HG03442 (cell line): Measurements from ENCODE around the gene KATNB1.

Source experiments
- ATAC-seq: cut with Tn5 transposase; IDR thresholded peaks from one replicate; pipeline ENCODE4 v1.9.1; 2021; ENCODE audit warnings: mild to moderate bottlenecking, moderate library complexity; ENCODE audit not compliant: unreplicated experiment

Gene KATNB1, protein sequence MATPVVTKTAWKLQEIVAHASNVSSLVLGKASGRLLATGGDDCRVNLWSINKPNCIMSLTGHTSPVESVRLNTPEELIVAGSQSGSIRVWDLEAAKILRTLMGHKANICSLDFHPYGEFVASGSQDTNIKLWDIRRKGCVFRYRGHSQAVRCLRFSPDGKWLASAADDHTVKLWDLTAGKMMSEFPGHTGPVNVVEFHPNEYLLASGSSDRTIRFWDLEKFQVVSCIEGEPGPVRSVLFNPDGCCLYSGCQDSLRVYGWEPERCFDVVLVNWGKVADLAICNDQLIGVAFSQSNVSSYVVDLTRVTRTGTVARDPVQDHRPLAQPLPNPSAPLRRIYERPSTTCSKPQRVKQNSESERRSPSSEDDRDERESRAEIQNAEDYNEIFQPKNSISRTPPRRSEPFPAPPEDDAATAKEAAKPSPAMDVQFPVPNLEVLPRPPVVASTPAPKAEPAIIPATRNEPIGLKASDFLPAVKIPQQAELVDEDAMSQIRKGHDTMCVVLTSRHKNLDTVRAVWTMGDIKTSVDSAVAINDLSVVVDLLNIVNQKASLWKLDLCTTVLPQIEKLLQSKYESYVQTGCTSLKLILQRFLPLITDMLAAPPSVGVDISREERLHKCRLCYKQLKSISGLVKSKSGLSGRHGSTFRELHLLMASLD

DNA sequence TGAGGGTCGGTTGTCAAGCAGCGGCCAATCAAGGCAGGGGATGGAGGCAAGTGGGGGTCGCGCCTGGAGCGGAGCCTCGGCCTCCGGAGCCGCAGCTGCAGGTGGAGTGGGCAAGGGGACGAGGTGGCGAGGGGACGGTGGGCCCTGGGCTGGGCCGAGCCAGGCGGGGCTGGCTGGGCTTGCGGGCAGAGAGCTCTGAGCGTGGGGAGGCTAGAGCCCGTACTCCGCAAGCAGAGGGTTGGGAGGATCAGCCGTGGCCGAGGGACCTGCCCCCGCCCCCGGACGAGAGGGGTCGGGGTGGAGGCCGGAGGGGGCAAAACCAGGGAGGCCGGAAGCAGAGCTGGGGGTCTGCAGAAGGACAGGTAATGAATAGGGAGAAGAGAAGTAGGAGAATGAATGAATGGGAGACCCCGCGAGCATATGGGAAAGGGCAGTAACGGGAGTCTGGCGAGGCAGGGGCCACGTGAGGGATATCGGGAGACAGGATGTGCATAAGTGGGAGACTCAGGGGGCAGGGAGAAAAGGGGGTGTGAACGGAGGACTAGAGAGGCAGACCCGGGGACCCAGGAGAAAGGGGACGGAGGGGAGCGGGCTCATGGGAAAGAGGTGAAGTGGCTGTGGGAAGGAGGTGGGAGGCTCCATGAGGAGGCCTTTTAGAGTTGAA lies at the start of gene KATNB1:
KATNB1 (plus strand) TSS at position 16 of the 664 bp plus-strand sequence. CDS start 1,474 bp downstream, outside the sequence.
- peak; percentile 22 for ATAC-seq

- ATAC-seq, result no peak
These were observed 49.0 kb upstream of the KATNB1 start for GRCh38 chr16:57686577-57686976.

GRCh38 chr16:57687363-57687929 lies 48.1 kb upstream of the KATNB1 start:
- ATAC-seq, result no peak

DNA sequence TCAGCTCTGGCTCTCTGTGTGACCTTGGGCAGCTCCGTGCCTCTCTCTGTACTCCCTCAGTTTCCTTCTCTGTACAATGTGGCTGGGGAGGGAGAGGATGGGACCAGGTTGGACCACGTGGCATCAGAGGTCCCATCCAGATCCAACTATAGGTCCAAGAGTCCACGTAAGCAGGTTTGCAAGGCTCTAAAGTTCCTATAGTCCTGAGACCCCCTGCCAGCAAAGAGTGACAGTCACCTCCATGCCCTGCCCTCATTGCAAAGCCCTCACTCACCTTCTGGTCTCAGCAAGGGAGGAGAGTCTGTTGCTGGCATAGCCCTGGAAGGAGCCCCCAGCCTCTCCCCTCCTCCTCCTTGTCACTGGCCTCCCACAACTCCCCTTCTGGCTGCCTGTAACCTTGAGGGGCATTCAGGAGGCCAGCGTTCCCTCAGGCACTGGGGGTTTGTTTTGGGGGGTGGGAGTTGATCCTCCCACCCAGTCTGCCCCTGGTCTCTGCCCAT lies 47.0 kb upstream of the KATNB1 start:
- no peak for ATAC-seq

- ATAC-seq, result no peak
These were observed 46.4 kb upstream of the KATNB1 start for GRCh38 chr16:57688987-57689761.

DNA sequence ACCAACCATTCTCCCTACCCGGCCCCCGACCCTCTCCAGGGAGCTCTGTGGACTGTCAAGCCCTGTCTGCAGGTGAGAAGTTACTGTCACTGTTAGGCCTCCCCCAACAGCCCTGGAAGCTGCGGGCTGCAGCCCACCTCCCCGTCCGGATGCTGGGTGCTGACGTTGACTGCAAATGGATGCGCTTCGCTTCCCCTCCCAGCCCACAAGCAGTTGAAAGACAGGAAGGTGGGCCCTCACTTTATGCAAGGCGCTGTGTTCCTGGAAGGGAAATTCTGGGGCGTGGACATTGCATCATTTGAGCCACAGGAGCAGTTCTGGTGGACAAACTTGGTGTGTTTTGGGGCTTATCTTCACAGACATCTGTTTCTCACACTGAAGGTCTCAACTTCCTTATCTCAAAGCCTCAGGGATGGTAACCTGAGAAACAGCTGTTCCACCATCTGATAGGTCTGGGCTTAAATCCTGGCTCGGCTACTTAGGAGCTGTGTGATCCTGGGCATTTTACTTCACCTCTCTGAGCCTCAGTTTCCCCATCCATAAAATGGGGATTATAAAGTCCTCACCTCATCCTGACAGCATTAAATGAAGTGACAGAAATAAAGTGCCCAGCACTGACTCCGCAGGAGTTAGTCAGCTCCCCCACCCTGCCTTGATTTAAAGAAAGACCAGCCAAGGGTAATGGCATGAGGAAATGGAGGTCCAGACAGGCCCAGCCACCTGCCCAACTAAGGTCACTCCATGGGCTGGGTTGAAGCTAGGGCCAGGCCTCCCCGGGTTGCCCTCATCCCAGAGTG lies 45.6 kb upstream of the KATNB1 start:
- peak; percentile 70 for ATAC-seq

DNA sequence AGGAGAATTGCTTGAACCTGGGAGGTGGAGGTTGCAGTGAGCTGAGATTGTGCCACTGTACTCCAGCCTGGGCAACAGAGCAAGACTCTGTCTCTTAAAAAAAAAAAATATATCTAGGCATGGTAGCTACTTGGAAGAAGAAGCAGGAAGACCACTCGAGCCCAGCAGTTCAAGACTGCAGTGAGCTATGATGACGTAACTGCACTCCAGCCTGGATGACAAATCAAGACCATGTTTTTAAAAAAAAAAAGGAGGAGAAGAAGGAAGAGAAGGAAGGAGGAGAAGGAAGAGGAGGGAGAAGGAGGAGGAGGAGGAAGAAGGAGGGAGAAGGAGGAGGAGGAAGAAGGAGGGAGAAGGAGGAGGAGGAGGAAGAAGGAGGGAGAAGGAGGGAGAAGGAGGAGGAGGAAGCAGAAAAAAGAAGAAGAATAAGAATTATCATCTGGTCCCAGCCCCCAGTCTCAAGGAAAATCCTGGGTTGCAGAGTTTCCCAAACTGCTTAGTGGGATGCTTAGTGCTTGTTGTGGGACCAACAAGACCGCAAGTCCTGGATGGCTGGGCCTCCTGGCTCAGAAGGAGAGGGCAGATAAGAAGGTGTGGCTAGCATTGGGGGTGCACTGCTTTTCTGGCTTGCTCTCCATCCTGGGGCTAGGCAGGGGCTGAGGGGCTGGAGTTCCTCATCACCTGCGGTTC lies 44.6 kb upstream of the KATNB1 start:
- no peak for ATAC-seq

- ATAC-seq, result no peak
These were observed 42.9 kb upstream of the KATNB1 start for GRCh38 chr16:57692636-57693035.

DNA sequence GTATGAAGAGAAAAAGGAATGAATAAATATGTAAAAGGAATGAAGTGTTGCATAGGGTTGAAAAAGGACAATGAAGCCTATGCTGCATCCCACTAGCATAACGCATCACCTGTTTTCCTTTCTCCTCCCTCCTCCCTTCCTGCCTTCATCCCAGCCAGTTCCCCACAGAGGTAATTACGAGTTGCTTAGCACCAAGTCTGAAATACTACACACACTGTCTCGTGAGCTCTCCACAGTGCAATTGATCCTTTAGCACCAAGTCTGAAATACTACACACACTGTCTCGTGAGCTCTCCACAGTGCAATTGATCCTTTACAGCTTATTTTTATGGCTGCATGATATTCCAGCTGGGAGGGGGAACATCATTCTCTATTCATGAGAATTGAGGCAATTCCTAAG lies 42.0 kb upstream of the KATNB1 start:
- no peak for ATAC-seq

- no peak for ATAC-seq
These were observed 41.3 kb upstream of the KATNB1 start for GRCh38 chr16:57694231-57694724.

DNA sequence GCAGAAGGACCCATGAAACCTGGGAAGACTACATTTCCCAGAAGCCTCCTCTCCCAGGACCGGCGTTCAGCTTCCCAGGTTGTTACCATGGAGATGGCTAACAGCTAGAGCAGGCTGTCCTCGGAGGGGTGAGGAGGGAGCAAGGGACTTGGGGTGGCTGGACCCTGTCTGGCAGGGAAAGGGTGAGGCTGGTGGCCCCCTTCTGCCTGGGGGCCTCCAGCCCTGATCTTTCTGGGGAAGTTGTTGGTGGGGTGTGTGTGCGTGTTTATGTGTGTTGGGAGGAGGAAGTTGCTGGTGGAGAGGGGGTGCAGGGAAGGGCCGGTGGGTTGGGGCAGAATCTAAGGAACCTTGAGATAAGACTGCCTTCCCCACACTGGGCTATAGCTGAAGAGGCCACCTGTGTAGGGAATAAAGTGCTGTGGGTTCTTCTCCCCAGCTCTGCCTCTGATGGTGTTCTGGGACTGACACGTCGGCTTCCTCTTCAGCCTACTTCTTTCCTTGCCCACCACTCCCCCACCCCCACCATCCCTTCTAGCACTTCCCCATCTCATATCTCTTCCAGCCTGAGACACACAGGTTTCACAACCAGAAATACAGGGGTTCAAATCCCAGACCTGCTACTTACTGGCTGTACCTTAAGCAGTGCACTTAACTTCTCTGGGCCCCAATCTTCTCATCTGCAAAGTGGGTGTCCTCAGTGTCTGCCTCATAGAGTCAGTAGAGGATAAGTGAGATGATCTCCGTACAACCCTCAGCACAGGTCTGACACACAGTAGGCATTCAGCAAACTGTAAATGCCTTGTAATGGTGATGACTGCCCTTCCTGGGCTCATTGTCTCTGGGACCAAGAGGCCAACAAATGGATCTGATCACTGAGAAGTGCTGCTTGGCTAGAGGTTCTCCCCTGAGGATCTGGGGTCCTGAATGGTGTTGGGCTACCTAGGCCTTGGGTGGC lies 40.6 kb upstream of the KATNB1 start, which contains the start of gene DRC7:
DRC7 (plus strand) TSS at position 82 of the 955 bp plus-strand sequence. CDS start 3,144 bp downstream, outside the sequence.
- no peak for ATAC-seq

- no peak for ATAC-seq
These were observed 39.9 kb upstream of the KATNB1 start for GRCh38 chr16:57695680-57696069.

- ATAC-seq, result no peak
These were observed 39.3 kb upstream of the KATNB1 start for GRCh38 chr16:57696240-57696639.

- no peak for ATAC-seq
These were observed 37.6 kb upstream of the KATNB1 start for GRCh38 chr16:57697896-57698537.

- no peak for ATAC-seq
These were observed 36.7 kb upstream of the KATNB1 start for GRCh38 chr16:57698812-57699405.

DNA sequence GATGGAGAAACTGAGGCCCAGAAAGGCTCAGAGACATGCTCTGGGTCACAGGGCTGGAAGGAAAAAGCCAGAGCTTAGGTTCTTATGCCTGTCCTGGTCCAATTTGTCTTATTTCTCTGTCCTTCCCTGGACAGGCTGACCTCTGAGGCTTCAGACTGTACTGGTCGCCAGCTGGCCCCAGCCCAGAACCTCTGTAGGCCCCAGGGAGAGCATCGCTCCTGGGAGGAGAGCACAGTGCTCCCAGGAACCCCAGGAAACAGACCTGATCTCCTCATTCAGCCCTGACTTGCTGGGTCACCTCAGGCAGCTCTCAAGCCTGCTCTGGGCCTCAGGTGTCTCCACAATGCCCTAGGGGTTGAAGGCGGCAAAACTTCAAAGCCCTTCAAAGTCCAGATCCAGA lies 36.1 kb upstream of the KATNB1 start:
- ATAC-seq, result no peak

- no peak for ATAC-seq
These were observed 35.7 kb upstream of the KATNB1 start for GRCh38 chr16:57699899-57700298.
